GM19099 (cell line): ENCODE results near the gene STK32A.

ENCODE experiments used
- POLR2A ChIP-seq: IDR thresholded peaks from 3 replicates; pipeline ENCODE4 v1.6.1; 2011; ENCODE audit warnings: low read depth; ENCODE audit not compliant: insufficient read length; ENCODE audit errors: extremely low read depth

Gene STK32A

GRCh38 chr5:147359101-147359500 lies 124.3 kb downstream of the STK32A start:
- TF ChIP-seq POLR2A, result no peak

GRCh38 chr5:147359581-147359980 lies 124.8 kb downstream of the STK32A start:
- TF ChIP-seq POLR2A, result no peak

- TF ChIP-seq POLR2A, result no peak
These were observed 126.0 kb downstream of the STK32A start for GRCh38 chr5:147360816-147361215.

- TF ChIP-seq POLR2A, result no peak
These were observed 126.8 kb downstream of the STK32A start for GRCh38 chr5:147361441-147362175.

GRCh38 chr5:147369742-147370374 lies 135.0 kb downstream of the STK32A start:
- no peak for TF ChIP-seq POLR2A

- no peak for TF ChIP-seq POLR2A
These were observed 136.5 kb downstream of the STK32A start for GRCh38 chr5:147371290-147371689.

- no peak for TF ChIP-seq POLR2A
These were observed 137.4 kb downstream of the STK32A start for GRCh38 chr5:147372191-147372590.

- no peak for TF ChIP-seq POLR2A
These were observed 138.5 kb downstream of the STK32A start for GRCh38 chr5:147373328-147373727.

- no peak for TF ChIP-seq POLR2A
These were observed 140.3 kb downstream of the STK32A start for GRCh38 chr5:147375151-147375550.

GRCh38 chr5:147377682-147378081 lies 142.9 kb downstream of the STK32A start:
- TF ChIP-seq POLR2A, result no peak

- TF ChIP-seq POLR2A, result no peak
These were observed 146.7 kb downstream of the STK32A start for GRCh38 chr5:147381555-147381954.

- no peak for TF ChIP-seq POLR2A
These were observed 147.9 kb downstream of the STK32A start for GRCh38 chr5:147382776-147383175.

- no peak for TF ChIP-seq POLR2A
These were observed 149.7 kb downstream of the STK32A start for GRCh38 chr5:147384346-147385193.

GRCh38 chr5:147387109-147387508 lies 152.3 kb downstream of the STK32A start:
- TF ChIP-seq POLR2A, result no peak
